ENCODE data around the gene CD151.

GRCh38 chr11:849104-849824, 16.5 kb downstream of the CD151 start:
- TF ChIP-seq CTCF (IDR thresholded peaks at IDR 0.05 in 8 of 11, conservative IDR thresholded peaks at IDR 0.05 in 3 of 11) (no peak), POLR2A (IDR thresholded peaks at IDR 0.05) (no peak)

All from spleen (tissue), 7 donors.